Lung (tissue), 12 donors: Measurements from ENCODE around the gene NBEAL1. TPM values are rescaled to one million over a fixed set of nuclear protein-coding genes. Genes with fewer than 3 reads are reported as not detected.
"Not testable (repeated sequence)": the region's sequence is repeated elsewhere in the genome, so short reads cannot be mapped to it uniquely, and the experiment has no call there.

ENCODE experiments used
- ATAC-seq: fragments of 200-7000 bp; cut with Tn5 transposase; one replicate; pipeline ENCODE4 v1.9.1; 2020; ENCODE audit warnings: moderate number of reproducible peaks; ENCODE audit not compliant: insufficient read depth, low FRiP score
- DNase-seq, 3 donors: peaks; one replicate each; pipeline ENCODE4 v3.0.0-alpha.2; 2013 to 2017
- H3K27ac ChIP-seq, 2 donors: one replicate each; pipeline ENCODE4 v1.5.1; 2013; ENCODE audit warnings: mild to moderate bottlenecking in 2 of 2, moderate library complexity in 2 of 2, control low read depth in 1 of 2, inconsistent platforms in 1 of 2, low read depth in 1 of 2, low read length in 1 of 2
- H3K27me3 ChIP-seq, 3 donors: one replicate each; pipeline ENCODE4 v1.5.1; 2013; ENCODE audit warnings: low read length in 2 of 3; ENCODE audit not compliant: control insufficient read depth in 3 of 3, insufficient read depth in 3 of 3
- H3K36me3 ChIP-seq, 4 donors: one replicate each; pipeline ENCODE4 v1.5.1; 2013; ENCODE audit warnings: low read length in 4 of 4, mild to moderate bottlenecking in 1 of 4, moderate library complexity in 1 of 4; ENCODE audit not compliant: control insufficient read depth in 4 of 4, insufficient read depth in 4 of 4
- H3K4me1 ChIP-seq, 5 donors: one replicate each; pipeline ENCODE4 v1.5.1; 2013; ENCODE audit warnings: low read length in 5 of 5, mild to moderate bottlenecking in 2 of 5, moderate library complexity in 1 of 5; ENCODE audit not compliant: control insufficient read depth in 5 of 5, insufficient read depth in 5 of 5
- H3K4me3 ChIP-seq: one replicate; pipeline ENCODE4 v1.5.1; 2013; ENCODE audit warnings: mild to moderate bottlenecking, control low read depth, moderate library complexity
- H3K9ac ChIP-seq, 2 donors: one replicate each; pipeline ENCODE4 v1.5.1; 2013; ENCODE audit warnings: low read length in 2 of 2, control low read depth in 1 of 2; ENCODE audit not compliant: insufficient read depth in 1 of 2
- H3K9me3 ChIP-seq, 4 donors: one replicate each; pipeline ENCODE4 v1.5.1; 2013; ENCODE audit warnings: low read length in 3 of 4, mild to moderate bottlenecking in 1 of 4, moderate library complexity in 1 of 4; ENCODE audit not compliant: control insufficient read depth in 4 of 4, insufficient read depth in 3 of 4
- WGBS, 2 donors: extraction: QIAGEN DNeasy Blood & Tissue Kit; methylation state at CpG; one replicate each; pipeline ENCODE4 v1.1.7; 2013; 5-methylcytosine and 5-hydroxymethylcytosine counted together
- polyA plus RNA-seq, 2 donors: library from polyadenylated mRNA; stranded (reverse); fragments of 200-250 nt; gene quantifications; one replicate each; pipeline ENCODE4 v1.2.1, GENCODE V29; 2013
- total RNA-seq, 2 donors: library from RNA; depleted of rRNA in 1 of 2; stranded (reverse); fragments of >200 nt in 1 of 2; gene quantifications; one replicate each; pipeline ENCODE4 v1.2.1, GENCODE V29; 2014 to 2021
- TF ChIP-seq, protein P1 (sequence below): IDR thresholded peaks from 2 replicates; pipeline ENCODE4 v1.5.1; 2012; ENCODE audit warnings: mild to moderate bottlenecking; ENCODE audit errors: control extremely low read depth, extremely low read depth
- donor health status: control.
- donor health status: control.
- donor health status: Bipolar disorder and iron deficiency.
- donor health status: healthy.
- donor health status: DM: yes; HTN: yes; CAD: no.

The NBEAL1 gene
- total and polyA plus RNA-seq, 4 donors = 5.9 to 138 (median 25.3) TPM

DNA sequence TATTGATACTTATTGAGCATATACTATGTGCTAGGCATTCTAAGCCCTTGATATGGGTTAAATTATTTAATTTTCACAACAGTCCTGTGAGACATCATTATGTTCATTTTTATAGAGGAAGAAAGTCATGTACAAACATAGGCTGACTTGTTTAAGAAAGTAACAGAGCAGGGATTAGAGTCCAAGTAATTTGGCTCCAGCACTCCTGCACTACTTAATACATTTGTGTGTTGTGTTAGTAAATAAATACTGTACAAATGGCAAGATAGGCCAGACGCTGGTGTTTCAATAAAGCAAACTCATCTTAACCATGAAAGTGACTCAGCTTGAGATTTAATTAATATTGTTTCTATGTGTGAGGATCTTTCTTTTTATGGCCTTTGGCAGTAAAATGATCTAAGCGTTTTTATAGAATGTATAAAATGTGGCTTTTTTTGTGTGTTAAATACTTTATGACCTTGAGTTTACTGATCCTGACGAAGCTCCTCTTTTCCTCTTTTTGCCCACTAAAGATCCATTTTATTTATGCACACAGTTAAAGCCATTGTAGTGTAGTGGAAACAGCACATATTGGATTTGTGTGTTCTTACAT is 21.3 kb downstream of the NBEAL1 start:
- ATAC-seq (no peak), DNase-seq (no peak)
- no peak overlapping the region for H3K27ac ChIP-seq
- H3K9ac ChIP-seq = no peak overlapping the region
- no peaks in the 10 kb centered on the region for H3K27me3 ChIP-seq
- peaks cover 0 to 2% (median 0%) of the 10 kb centered on the region in 4 donors for H3K36me3 ChIP-seq
- TF ChIP-seq, protein P1, sequence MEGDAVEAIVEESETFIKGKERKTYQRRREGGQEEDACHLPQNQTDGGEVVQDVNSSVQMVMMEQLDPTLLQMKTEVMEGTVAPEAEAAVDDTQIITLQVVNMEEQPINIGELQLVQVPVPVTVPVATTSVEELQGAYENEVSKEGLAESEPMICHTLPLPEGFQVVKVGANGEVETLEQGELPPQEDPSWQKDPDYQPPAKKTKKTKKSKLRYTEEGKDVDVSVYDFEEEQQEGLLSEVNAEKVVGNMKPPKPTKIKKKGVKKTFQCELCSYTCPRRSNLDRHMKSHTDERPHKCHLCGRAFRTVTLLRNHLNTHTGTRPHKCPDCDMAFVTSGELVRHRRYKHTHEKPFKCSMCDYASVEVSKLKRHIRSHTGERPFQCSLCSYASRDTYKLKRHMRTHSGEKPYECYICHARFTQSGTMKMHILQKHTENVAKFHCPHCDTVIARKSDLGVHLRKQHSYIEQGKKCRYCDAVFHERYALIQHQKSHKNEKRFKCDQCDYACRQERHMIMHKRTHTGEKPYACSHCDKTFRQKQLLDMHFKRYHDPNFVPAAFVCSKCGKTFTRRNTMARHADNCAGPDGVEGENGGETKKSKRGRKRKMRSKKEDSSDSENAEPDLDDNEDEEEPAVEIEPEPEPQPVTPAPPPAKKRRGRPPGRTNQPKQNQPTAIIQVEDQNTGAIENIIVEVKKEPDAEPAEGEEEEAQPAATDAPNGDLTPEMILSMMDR = no peak
- no peak overlapping the region for H3K4me3 ChIP-seq
- peaks cover 0 to 8% (median 3%) of the 10 kb centered on the region in 5 donors for H3K4me1 ChIP-seq
- 75 to 79% methylated on average over 3 of the region's 3 CpGs for WGBS, 2 donors
- H3K9me3 ChIP-seq = no peaks in the 10 kb centered on the region

DNA sequence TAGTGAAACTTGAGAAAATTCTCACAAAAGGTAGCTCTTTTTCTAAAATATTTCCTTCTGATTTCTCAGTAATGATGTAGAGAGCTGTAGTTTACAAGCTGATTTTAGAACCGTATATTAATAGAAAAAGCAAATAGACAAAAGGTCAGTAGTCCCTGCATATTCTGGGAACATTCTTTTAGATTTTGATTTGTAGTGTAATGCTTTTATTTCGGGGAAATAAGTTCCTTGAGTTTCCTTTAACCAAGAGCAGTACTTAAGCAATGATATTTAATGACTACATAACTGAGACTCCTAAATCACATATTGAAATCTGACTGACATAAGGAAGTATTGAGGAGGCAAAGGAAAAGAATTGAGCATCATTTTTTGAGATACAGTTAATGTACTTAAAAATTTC is 22.4 kb downstream of the NBEAL1 start:
- Histone ChIP-seq H3K9me3 (no peaks in the 10 kb centered on the region), H3K27me3 (no peaks in the 10 kb centered on the region), H3K9ac (no peak overlapping the region), H3K4me3 (no peak overlapping the region), H3K4me1 (peaks cover 0 to 8% (median under 1%) of the 10 kb centered on the region in 5 donors), H3K36me3 (peaks cover 0 to 5% (median 3%) of the 10 kb centered on the region in 4 donors), H3K27ac (no peak overlapping the region)
- ATAC-seq (no peak), DNase-seq (no peak)
- WGBS, 2 donors = 58 to 77% methylated on average over 2 of the region's 2 CpGs
- TF ChIP-seq, protein P1 = no peak

DNA sequence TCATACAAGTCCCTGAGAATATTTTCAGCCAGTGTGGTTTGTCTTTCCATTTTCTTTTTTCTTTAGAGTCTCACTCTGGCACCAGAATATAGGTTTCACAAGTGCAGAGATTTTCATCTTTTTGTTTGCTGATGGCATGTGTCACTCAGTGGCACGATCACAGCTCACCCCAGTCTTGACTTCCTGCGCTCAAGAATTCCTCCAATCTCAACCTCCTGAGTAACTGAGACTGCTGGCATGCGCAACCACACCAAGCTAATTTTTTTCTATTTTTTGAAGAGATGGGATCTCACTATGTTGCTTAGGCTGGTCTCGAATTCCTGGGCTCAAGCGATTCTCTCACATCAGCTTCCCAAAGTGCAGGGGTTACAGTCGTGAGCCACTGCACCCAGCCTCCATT is 23.9 kb downstream of the NBEAL1 start:
- TF ChIP-seq, protein P1 = no peak
- no peak for ATAC-seq
- DNase-seq = no peak
- Histone ChIP-seq H3K36me3 (peaks cover 5 to 13% (median 8%) of the 10 kb centered on the region in 4 donors), H3K27me3 (no peaks in the 10 kb centered on the region), H3K4me3 (no peak overlapping the region), H3K4me1 (peaks cover 0 to 5% (median under 1%) of the 10 kb centered on the region in 5 donors), H3K9me3 (no peaks in the 10 kb centered on the region), H3K27ac (peak overlapping the region in 1 of 2 donors; percentile 40), H3K9ac (no peak overlapping the region)
- WGBS, 2 donors = 90 to 94% methylated on average over 6 of the region's 6 CpGs

DNA sequence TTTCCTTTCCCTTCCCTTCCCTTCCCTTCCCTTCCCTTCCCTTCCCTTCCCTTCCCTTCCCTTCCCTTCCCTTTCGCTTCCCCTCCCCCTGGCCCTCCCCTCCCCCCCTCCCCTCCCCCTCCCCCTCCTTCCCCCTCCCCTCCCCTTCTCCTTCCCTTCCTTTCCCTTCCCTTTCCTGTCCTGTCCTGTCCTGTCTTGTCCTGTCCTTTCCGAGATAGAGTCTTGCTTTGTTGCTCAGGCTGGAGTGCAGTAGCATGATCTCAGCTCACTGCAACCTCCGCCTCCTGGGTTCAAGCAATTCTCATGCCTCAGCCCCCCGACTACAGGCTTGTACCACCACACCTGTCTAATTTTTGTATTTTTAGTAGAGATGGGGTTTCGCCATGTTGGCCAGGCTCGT is 24.5 kb downstream of the NBEAL1 start:
- not testable (repeated sequence) for DNase-seq, H3K9me3 ChIP-seq, H3K27me3 ChIP-seq, H3K4me1 ChIP-seq, H3K4me3 ChIP-seq, H3K9ac ChIP-seq, H3K27ac ChIP-seq, ATAC-seq
- H3K36me3 ChIP-seq = peaks cover 5 to 13% (median 8%) of the 10 kb centered on the region in 4 donors
- 79 to 83% methylated on average over 6 of the region's 6 CpGs for WGBS, 2 donors
